Astrocyte of the spinal cord (primary cell): ENCODE results near the gene RANBP10.

Experiments used
- DNase-seq: peaks from one replicate; pipeline ENCODE4 v3.0.0; 2011; ENCODE audit warnings: low read depth, low spot score
- H3K4me3 ChIP-seq: 2 replicates; pipeline ENCODE4 v1.5.1; 2011; ENCODE audit warnings: low read depth, mild to moderate bottlenecking, low read length, moderate library complexity
- in situ Hi-C: cut with HindIII; loops from 2 replicates; pipeline ENCODE4 v1.10.0; 2017; ENCODE audit warnings: low sequenced_read_pairs
- TF ChIP-seq, protein P1 (sequence below): IDR thresholded peaks from 2 replicates; pipeline ENCODE4 v1.5.1; 2012; ENCODE audit warnings: low read depth, mild to moderate bottlenecking, low read length, inconsistent platforms

Gene RANBP10

DNA sequence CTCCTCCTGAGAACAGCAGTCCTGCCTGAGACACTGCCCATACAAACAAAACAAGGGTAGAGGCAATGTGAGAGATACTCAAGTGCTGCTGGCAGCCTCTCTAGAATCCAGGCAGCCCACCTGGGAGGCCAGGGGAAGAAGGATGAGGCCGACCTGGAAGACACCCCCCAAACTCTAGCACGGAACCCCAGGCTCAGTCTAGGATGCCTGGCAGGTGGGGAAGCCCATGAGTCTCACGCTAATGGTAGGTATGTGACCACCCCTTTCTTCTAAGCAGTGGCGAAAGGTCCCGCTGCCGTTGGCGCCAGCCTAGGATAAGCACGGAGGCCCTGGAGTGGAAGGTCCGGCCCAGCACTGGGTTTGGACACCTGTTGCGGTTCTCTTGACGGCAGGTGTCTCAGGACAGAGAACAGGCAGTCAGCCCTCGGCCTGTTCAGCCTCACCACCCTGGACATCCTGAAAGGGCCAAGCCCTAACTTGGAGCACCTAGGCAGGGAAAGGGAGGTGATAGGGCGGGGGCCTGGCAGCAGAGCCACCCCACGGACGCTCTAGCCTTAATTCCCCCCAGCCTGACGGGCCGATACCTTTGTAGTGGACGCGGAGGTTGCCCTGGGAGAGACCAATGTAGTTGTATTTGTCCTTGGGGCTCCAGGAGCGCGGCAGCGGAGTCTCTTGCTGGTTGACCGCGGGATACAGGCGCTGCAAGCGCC, 487 bp downstream of the RANBP10 start:
- DNase-seq = no peak

DNA sequence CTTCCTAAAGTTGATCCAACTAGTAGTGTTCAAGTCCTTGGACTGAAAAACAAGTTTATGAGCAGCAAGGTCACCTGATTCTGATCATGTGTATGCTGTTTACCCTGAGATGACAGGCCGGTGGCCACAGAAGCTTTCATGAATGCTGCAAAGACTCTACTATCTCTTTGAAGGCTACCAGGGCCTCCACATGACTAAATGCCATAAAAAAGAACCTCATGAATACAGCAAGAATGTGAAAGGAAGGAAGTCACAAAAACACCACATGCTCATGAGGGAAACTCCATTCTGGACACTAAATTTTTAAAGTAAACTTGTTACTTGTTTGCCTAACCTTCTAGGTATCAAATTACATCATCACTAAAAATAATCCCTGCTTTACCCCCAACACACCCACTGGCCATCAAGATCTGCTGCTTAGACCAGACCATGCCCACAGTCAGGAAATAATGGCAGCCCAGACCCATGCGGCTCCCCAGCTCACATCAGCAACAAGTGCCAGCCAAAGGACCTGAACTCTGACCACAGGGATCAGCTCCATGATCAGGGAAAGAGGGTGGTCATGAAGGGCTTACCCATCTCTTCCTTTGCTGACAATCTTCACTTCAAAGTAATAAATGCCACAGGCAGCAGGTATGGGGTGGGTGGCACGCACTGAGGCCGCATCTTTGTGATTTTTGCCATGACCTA, 1.4 kb downstream of the RANBP10 start:
- in situ Hi-C loops = no loop called here
- no peak for DNase-seq
- H3K4me3 ChIP-seq = peak overlapping the region; percentile 97
- TF ChIP-seq, protein P1, sequence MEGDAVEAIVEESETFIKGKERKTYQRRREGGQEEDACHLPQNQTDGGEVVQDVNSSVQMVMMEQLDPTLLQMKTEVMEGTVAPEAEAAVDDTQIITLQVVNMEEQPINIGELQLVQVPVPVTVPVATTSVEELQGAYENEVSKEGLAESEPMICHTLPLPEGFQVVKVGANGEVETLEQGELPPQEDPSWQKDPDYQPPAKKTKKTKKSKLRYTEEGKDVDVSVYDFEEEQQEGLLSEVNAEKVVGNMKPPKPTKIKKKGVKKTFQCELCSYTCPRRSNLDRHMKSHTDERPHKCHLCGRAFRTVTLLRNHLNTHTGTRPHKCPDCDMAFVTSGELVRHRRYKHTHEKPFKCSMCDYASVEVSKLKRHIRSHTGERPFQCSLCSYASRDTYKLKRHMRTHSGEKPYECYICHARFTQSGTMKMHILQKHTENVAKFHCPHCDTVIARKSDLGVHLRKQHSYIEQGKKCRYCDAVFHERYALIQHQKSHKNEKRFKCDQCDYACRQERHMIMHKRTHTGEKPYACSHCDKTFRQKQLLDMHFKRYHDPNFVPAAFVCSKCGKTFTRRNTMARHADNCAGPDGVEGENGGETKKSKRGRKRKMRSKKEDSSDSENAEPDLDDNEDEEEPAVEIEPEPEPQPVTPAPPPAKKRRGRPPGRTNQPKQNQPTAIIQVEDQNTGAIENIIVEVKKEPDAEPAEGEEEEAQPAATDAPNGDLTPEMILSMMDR = no peak

More for the DNA sequence above, 487 bp downstream of the RANBP10 start:
- TF ChIP-seq, protein P1 = no peak
- H3K4me3 ChIP-seq = peak overlapping the region; percentile 97
- in situ Hi-C loops = no loop called here

DNA sequence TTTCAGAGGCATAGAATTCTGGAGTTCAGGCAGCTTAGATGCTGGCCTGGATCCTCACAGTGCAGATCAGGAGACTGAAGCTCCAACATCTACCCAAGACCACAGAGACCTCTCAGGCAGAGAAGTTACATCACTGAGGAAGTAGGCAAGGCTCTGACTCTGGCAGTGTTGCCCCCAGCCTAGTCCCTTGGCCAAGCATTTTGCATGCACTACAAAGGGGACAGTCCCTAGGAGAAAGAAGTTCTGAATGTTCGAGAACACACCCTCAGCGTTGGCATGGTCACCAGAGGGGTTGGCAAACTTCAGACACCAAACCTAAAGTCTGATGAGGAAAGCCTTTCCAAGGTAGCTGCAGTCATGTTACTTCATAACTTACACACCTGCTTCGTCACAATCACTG, 2.5 kb downstream of the RANBP10 start:
- TF ChIP-seq, protein P1 = no peak
- in situ Hi-C loops = no loop called here
- H3K4me3 ChIP-seq = no peak overlapping the region
- DNase-seq = no peak

DNA sequence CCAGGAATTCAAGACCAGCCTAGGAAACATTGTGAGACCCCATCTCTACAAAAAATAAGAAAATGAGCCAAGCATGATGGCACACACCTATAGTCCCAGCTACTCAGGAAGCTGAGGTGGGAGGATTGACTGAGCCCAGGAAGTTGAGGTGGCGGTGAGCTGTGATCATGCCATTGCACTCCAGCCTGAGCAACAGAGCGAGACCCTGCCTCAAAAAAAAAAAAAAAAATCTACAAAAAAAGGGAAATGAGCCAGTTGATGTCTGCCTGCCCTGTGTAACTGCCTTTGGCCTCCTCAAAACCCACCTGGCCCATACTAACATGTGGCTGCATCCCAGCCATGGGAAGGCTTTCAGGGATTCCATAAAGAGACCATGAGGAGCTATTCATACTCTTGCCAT, 4.5 kb downstream of the RANBP10 start:
- TF ChIP-seq, protein P1 = no peak
- in situ Hi-C loops = no loop called here
- DNase-seq = no peak
- H3K4me3 ChIP-seq = no peak overlapping the region

DNA sequence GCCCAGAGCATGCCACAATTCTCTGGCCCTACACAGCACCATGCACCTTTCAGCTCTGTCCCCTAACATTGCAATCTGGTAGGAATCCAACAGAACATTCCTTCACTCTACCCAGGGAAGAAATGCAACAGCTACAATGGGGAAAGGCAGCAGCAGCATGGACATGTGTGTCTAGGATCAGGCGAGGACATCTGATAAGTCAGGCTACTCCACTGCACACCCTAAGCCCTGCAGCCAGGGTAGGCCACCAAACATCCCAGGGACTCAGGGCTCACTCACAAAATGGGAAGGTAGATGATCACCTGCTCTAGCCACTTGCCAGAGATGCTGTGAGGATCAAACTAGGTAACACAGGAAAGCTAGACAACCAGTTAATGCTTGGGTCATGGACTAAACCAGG, 5.1 kb downstream of the RANBP10 start:
- in situ Hi-C loops = no loop called here
- no peak overlapping the region for H3K4me3 ChIP-seq
- TF ChIP-seq, protein P1 = no peak
- DNase-seq = no peak

DNA sequence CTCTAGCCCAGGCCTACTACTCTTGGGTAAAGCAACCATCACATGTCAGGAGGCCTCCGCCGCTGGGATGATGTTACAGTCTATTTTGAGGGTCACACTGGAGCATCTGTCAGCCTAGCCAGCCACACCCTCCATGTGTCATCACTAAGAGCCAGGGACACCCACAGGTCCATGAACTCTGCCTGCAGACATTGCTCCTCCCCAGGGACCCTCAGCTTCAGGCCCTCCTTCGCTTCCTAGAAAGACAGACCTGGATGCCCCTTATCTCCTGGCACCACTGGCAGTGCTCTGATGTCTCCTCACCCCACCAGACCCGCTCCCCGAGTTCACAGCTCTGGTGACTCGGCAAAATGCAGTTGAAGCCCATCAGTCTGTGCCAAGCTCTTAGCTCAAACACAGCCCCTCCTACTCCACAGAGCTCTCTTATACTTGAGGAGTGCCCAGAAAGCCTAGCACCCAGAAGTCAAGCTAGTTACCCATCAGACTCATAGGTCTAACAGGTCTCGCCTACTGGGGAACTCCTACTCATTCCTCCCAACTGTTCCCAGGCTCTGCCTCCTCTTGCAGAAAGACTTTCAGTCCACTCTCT, 5.9 kb downstream of the RANBP10 start:
- in situ Hi-C loops = no loop called here
- no peak overlapping the region for H3K4me3 ChIP-seq
- TF ChIP-seq, protein P1 = no peak
- DNase-seq = no peak
